CD4-positive, alpha-beta T cell treated with Interleukin-1 beta for 1 hour (primary cell): ENCODE measurements around the gene URAD.
A peak's percentile ranks its signal among the peaks of the same experiment; 100 is the strongest.

Source experiments
- DNase-seq, 2 donors: peaks; one replicate each; pipeline ENCODE4 v3.0.0-alpha.2; 2020 to 2022

The URAD gene

DNA sequence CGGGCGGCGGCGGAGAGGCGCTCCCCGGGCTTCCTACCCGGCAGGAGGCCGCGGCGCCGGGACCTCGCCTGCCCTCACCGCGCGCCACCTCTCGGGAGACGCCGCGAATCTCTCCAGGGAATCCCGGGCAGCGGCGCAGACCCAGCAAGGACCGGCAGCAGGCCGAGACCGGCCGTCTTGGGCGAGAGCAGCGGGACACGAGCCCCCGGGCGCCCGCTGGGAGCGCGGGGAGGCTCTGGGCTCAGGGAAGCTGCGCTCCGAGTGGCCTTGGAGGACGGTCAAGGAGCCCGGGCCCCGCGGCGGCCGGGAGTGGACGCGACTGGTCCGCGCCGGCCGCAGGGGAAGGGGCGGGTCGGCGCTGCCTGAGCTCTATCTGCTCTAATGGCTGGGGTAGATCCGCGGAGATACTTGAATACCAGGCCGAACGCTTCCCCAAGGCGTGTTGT is 34.1 kb downstream of the URAD start:
- DNase-seq: no peak

DNA sequence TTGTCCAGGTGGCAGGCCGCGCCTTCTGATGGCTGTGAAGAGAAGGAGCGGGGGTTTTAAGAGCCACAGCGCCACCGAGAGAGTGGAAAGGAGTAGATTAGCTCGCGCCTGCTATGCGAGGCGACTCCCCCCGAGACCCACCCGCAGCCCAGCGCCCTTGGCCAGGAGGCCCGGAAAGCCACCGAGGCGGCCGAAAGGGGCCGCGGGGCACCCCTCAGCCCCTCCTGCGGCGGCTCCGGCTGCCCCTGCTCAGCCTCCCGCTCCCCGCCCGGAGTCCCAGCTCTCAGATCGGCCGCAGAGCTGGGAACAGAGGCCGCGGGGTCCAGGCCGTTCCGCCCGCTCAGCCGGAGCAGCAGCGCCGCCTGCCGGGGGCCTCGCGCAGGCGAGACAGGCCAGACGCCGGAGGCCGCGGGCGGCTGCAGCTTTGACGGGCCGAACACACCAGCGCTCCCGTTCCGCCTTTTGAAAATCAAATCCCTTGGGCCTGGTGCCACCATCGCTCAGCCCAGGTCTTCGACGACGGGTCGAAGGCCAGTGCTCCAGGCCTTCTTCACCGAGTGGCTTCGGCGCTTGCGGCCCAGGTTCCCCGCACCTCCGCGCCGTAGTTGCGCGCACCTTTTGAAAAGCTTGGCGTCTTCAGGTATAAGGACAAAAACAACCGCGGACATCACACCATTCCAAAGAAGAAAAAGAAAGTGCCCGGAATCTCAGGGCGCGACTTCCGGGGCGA is 34.7 kb downstream of the URAD start:
- DNase-seq: peak; percentile 46 to 64

DNA sequence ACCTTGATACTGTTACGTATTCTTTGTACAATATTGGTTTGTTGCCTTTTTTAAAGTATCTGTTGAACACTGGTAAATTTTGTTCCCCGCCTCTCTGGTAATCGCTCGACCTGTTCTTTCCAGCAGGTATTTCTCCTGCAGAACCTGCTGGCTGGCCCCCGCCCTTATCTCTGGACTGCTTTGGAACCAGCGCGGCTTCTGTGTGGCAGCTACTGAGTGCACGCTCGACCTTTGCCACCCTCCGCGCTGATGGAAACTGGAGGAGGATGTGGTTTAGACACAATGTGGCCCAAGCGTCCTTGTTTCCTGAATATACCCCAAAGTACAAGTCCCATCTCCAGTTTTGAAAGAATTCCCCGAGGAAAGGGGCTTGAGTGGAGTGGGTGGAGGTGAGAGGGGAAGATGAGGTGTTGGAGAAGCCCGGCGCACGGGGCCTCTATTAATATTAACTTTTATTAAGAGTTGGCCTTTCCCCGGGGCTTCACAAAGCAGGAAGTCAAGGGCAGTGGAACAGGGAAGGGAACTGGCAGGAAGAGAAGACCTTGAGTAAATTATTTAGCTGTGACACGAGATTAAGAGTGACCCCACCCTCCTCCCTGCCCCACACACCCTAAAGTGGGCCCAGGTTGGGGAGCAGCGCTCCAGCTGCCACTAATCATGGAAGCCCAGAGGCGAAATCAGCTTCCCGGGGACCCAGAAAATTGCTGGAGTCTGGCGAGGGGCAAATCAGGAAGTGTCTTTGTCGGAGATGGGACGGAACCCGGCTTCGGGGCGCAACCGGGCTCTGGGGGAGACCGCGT is 35.4 kb downstream of the URAD start:
- DNase-seq: no peak

DNA sequence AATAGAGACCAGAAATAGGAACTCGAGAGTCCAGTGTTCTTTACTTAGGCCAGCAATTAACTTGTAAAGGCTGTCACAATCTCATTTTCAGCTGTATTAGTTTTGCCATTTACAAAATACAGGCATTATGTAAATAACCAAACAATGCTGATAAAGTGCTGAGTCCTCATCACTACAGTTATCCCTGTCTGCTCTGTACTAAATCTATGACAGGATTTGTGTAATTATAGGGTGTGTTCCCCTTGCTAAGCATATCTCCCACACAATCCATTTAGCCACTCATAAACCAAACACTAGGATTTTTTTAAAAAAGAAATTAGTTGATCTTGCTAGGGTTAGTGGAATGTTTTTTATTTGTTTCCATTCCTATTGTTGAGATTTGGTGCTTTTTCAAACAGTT is 45.5 kb downstream of the URAD start:
- no peak for DNase-seq

DNA sequence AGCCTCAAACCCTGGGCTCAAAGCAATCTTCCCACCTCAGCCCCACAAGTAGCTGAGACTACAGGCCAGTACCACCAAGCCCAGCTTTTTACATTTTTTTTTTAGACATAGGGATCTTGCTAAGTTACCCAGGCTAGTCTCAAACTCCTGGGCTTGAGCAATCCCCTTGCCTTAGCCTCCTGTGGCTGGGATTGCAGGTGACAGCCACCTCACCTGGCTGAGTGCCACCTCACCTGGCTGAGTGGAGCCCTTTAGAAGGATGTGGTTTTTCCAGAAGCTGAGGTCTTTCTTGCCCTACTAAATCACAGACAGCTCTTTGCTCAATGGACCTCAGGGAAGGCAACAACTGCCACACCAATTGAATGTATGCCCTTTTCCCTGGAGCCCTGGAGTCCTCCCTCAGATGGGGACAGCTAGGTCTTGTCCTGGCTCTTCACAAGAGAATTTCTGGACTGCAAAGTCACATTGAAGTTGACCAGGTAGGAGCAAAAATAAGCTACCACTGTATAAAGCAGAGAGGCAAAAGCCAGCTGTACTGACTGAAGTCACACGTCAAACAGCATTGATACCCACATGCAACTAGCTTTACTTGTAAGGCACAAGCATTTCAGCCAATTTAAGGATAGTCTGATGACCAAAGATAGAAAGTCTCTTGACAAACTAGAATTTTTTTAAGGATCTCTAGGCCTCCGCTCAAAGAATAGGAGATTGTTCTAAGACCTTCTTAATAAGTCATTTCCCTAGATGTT is 54.7 kb downstream of the URAD start:
- DNase-seq: no peak

DNA sequence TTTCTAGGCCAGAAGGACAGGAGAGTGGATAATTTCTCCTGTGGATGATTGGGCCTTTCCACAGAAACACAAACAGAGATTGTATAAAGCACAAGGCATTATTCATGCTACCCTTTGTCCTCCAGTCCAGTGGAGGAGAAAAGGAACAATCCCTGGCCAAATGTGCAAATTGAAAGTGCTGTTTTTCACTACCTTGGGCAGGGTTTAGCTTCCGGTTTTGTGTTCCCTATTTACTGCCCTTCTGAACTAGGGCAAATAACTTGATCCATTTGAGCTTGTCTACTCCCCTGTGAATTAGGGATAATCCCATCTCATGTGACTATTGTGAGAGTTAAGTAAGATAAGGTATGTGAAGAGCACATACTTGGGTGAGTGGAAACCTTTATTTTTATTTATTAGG is 55.4 kb downstream of the URAD start:
- no peak for DNase-seq

DNA sequence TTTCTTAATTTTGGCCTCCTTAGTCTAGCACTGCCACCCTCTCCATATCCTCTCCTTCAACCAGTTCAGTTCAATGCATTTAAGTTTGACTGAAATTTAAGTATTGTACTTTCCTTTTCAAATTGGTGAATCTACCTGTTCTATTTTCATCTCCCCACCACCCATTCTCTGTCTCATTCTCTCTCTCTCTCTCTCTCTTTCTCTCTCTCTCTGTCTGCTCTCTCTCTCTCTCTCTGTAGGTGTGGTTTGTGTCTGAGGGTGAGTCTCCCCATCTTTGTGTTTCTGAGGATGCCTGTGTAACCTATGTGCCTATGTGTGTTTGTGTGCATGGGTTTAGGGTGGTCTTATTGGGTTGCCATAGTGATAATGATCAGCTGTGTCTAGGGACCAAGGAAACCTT is 58.6 kb downstream of the URAD start:
- no peak for DNase-seq

DNA sequence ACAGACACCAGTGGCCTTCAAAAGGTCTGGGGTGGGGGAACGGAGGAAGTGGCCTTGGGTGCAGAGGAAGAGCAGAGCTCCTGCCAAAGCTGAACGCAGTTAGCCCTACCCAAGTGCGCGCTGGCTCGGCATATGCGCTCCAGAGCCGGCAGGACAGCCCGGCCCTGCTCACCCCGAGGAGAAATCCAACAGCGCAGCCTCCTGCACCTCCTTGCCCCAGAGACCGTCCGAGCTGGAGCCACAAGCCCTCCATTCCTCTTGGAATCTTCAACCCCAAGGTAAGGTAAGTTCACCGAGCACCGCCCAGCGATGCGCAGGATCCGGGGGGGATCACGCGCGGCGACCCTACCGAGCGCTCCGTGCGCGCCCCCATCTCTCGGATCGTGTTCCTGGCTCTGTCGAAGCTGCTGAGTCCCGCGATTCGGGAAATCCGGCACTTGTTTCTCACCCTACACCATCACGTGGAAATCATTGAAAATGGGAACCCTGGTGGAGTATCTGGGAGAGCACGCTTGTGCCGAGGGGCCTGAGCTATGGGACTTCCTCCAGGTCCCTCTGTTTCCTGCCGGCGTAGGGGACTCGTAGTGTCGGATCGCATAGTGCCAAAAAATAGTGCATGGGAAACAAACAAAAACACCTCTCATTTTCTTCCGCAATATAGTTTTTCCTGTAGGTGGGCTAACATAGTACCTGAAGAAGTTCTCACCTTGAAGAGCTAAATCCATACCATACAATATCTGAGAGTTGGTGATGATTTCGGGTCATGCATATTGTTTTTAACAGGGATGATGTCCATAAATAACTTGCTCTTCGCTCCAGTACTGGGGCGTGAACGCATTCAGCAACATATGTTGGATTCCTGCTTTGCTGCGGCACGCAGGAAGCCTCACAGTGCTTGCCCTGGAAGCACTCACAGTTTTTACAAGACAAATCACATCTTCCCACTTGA is 59.4 kb downstream of the URAD start:
- DNase-seq: no peak

DNA sequence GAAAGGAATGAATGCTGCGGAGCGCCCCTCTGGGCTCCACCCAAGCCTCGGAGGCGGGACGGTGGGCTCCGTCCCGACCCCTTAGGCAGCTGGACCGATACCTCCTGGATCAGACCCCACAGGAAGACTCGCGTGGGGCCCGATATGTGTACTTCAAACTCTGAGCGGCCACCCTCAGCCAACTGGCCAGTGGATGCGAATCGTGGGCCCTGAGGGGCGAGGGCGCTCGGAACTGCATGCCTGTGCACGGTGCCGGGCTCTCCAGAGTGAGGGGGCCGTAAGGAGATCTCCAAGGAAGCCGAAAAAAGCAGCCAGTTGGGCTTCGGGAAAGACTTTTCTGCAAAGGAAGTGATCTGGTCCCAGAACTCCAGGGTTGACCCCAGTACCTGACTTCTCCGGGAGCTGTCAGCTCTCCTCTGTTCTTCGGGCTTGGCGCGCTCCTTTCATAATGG is 60.1 kb downstream of the URAD start:
- DNase-seq: no peak
